ENCODE measurements around the gene HOXA4. TPM values are rescaled to one million over a fixed set of nuclear protein-coding genes. Genes with fewer than 3 reads are reported as not detected.
A peak's percentile ranks its signal among the peaks of the same experiment; 100 is the strongest.

The HOXA4 gene
- total and polyA plus RNA-seq, 2 of the 8 experiments (the other 6 are each of a cell fraction or from before 2014, with no cell fraction given) = not detected

DNA sequence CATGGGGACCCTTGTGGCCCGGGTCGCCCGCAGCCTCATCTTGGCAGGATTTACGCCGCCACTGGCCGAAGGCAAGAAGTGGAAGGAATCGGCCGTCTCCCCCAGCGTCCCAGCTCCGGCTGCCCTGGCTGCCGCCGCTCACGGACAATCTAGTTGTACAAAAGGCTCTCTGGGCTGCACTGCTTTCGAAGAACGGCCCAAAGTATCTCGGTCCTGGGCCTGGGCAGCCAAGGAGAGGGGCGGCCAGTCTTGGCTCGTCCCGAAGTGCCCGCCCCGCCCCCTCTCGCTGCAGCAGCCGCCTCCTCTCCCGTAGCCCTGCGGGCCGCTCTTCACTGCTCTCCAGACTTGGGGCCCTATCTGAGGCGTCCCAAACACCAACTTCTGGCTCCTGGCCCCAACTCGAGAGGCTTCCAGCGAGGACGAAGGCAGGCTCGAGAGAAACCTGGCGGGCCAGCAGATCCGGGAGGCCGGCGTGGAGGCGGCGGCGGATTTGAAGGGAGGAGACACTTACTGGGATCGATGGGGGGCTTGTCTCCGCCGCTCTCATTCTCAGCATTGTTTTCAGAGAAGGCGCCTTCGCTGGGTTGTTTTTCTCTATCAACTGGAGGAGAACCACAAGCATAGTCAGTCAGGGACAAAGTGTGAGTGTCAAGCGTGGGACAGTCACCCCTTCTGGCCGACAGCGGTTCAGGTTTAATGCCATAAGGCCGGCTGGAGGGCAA is 34.0 kb upstream of the HOXA4 start (continued):
- peak; percentile 25 to 47 (median 39); a peak in 3 of 4 replicates for TF ChIP-seq CTCF (IDR thresholded peaks at IDR 0.05; ENCODE audit: control extremely low read depth in 1 of 3, insufficient read depth in 1 of 3, low read depth in 1 of 3, low read length in 3 of 3)
- no peak for TF ChIP-seq RXRA (IDR thresholded peaks at IDR 0.05; ENCODE audit: insufficient read depth, low read depth, low read length)
- peak; percentile 94 for TF ChIP-seq SUZ12 (IDR thresholded peaks at IDR 0.05; ENCODE audit: low read length)
- no peak for TF ChIP-seq RBBP5 (IDR thresholded peaks at IDR 0.05; ENCODE audit: borderline replicate concordance, low read depth, low read length)
- no peak for TF ChIP-seq CEBPB (IDR thresholded peaks at IDR 0.05; ENCODE audit: low read depth, low read length)
- no peak for TF ChIP-seq YY1 (IDR thresholded peaks at IDR 0.05; ENCODE audit: low read depth, low read length)
- no peak for TF ChIP-seq JUN (IDR thresholded peaks at IDR 0.05; ENCODE audit: low read depth, low read length)
- TF ChIP-seq KDM4A (IDR thresholded peaks at IDR 0.05; ENCODE audit: low read depth, low read length, severe bottlenecking) = no peak
